Smooth muscle cell of the brain vasculature (primary cell): ENCODE data around the gene GPC6.
"Not testable (repeated sequence)": the region's sequence is repeated elsewhere in the genome, so short reads cannot be mapped to it uniquely, and the experiment has no call there.

Source experiments
- DNase-seq: peaks from one replicate; pipeline ENCODE4 v3.0.0-alpha.2; 2012; ENCODE audit warnings: low read depth, low spot score

Gene GPC6

GRCh38 chr13:93425411-93425810 lies 198.8 kb downstream of the GPC6 start:
- DNase-seq, result no peak

- no peak for DNase-seq
Measured at GRCh38 chr13:93430381-93430780, 203.8 kb downstream of the GPC6 start.

GRCh38 chr13:93435651-93436050 lies 209.0 kb downstream of the GPC6 start:
- no peak for DNase-seq

- DNase-seq, result no peak
Measured at GRCh38 chr13:93437081-93437480, 210.5 kb downstream of the GPC6 start.

- no peak for DNase-seq
Measured at GRCh38 chr13:93446238-93446637, 219.6 kb downstream of the GPC6 start.

- DNase-seq, result no peak
Measured at GRCh38 chr13:93450191-93450621, 223.6 kb downstream of the GPC6 start.

GRCh38 chr13:93450761-93451160 lies 224.2 kb downstream of the GPC6 start:
- no peak for DNase-seq

GRCh38 chr13:93454676-93455235 lies 228.1 kb downstream of the GPC6 start:
- DNase-seq, result not testable (repeated sequence)

GRCh38 chr13:93455861-93456260 lies 229.3 kb downstream of the GPC6 start:
- DNase-seq, result no peak

GRCh38 chr13:93460005-93460404 lies 233.4 kb downstream of the GPC6 start:
- DNase-seq, result no peak

- no peak for DNase-seq
Measured at GRCh38 chr13:93462151-93462550, 235.5 kb downstream of the GPC6 start.

GRCh38 chr13:93466502-93467036 lies 240.0 kb downstream of the GPC6 start:
- DNase-seq, result no peak

GRCh38 chr13:93467175-93467574 lies 240.6 kb downstream of the GPC6 start:
- DNase-seq, result no peak

GRCh38 chr13:93468433-93468832 lies 241.8 kb downstream of the GPC6 start:
- DNase-seq, result no peak

GRCh38 chr13:93472296-93472695 lies 245.7 kb downstream of the GPC6 start:
- no peak for DNase-seq

- DNase-seq, result no peak
Measured at GRCh38 chr13:93472814-93473296, 246.2 kb downstream of the GPC6 start.

GRCh38 chr13:93473441-93474270 lies 247.0 kb downstream of the GPC6 start:
- no peak for DNase-seq

- peak; percentile 24 for DNase-seq
Measured at GRCh38 chr13:93476175-93476574, 249.6 kb downstream of the GPC6 start.

GRCh38 chr13:93477238-93477637 lies 250.6 kb downstream of the GPC6 start:
- no peak for DNase-seq

- DNase-seq, result no peak
Measured at GRCh38 chr13:93480553-93481106, 254.0 kb downstream of the GPC6 start.

- DNase-seq, result not testable (repeated sequence)
Measured at GRCh38 chr13:93496117-93496516, 269.5 kb downstream of the GPC6 start.

- DNase-seq, result no peak
Measured at GRCh38 chr13:93496985-93497673, 270.5 kb downstream of the GPC6 start.
